Measurements from ENCODE around the gene RTL1. TPM values are rescaled to one million over a fixed set of nuclear protein-coding genes. Genes with fewer than 3 reads are reported as not detected.

The RTL1 gene
- total and polyA plus RNA-seq, 2 donors (not counting 1 experiment from before 2014, with no cell fraction given) = not detected

GRCh38 chr14:100838493-100839314 lies 64.8 kb downstream of the RTL1 start:
- Histone ChIP-seq H3K9me3 (ENCODE audit: control insufficient read depth, insufficient read depth, low read depth, low read length) (no peaks in the 10 kb centered on the region), H3K4me1 (ENCODE audit: control insufficient read depth, extremely low read depth, insufficient read depth, low read length) (peaks cover 3% of the 10 kb centered on the region), H3K4me2 (ENCODE audit: extremely low read depth, insufficient read depth, low read length) (no peak overlapping the region), H3K27me3 (ENCODE audit: control insufficient read depth, insufficient read depth, low read length) (no peaks in the 10 kb centered on the region), H4K20me1 (ENCODE audit: control insufficient read depth, extremely low read depth, insufficient read depth, low read length) (no peaks in the 10 kb centered on the region), H3K79me2 (ENCODE audit: control insufficient read depth, insufficient read depth, low read length) (no peaks in the 10 kb centered on the region), H3K36me3 (ENCODE audit: control insufficient read depth, insufficient read depth, low read length) (peaks cover 20% of the 10 kb centered on the region), H3K9ac (ENCODE audit: insufficient read depth, low read length) (no peak overlapping the region), H3K4me3 (replicated peaks in 1 of 4; ENCODE audit: control extremely low read depth in 1 of 4, insufficient read depth in 1 of 4, low read depth in 3 of 4, low read length in 4 of 4) (no peak overlapping the region), H3K27ac (ENCODE audit: insufficient read depth, low read length) (no peak overlapping the region), H2AFZ (ENCODE audit: low read length) (no peak overlapping the region)
- peak; percentile 18 to 48 for DNase-seq (ENCODE audit: low read depth in 2 of 2)
- TF ChIP-seq CTCF (conservative IDR thresholded peaks at IDR 0.05 in 1 of 2, IDR thresholded peaks at IDR 0.05 in 1 of 2; ENCODE audit: low read depth in 1 of 2, low read length in 2 of 2) (no peak), EZH2 (IDR thresholded peaks at IDR 0.05; ENCODE audit: low read length, missing control alignments) (no peak)

GRCh38 chr14:100837805-100838350 lies 65.6 kb downstream of the RTL1 start:
- Histone ChIP-seq H3K4me1 (ENCODE audit: control insufficient read depth, extremely low read depth, insufficient read depth, low read length) (no peaks in the 10 kb centered on the region), H3K4me2 (ENCODE audit: extremely low read depth, insufficient read depth, low read length) (no peak overlapping the region), H2AFZ (ENCODE audit: low read length) (no peak overlapping the region), H3K9ac (ENCODE audit: insufficient read depth, low read length) (no peak overlapping the region), H3K4me3 (replicated peaks in 1 of 4; ENCODE audit: control extremely low read depth in 1 of 4, insufficient read depth in 1 of 4, low read depth in 3 of 4, low read length in 4 of 4) (no peak overlapping the region), H3K27ac (ENCODE audit: insufficient read depth, low read length) (no peak overlapping the region), H3K27me3 (ENCODE audit: control insufficient read depth, insufficient read depth, low read length) (no peaks in the 10 kb centered on the region), H4K20me1 (ENCODE audit: control insufficient read depth, extremely low read depth, insufficient read depth, low read length) (no peaks in the 10 kb centered on the region), H3K9me3 (ENCODE audit: control insufficient read depth, insufficient read depth, low read depth, low read length) (no peaks in the 10 kb centered on the region), H3K79me2 (ENCODE audit: control insufficient read depth, insufficient read depth, low read length) (no peaks in the 10 kb centered on the region), H3K36me3 (ENCODE audit: control insufficient read depth, insufficient read depth, low read length) (peaks cover 16% of the 10 kb centered on the region)
- DNase-seq (ENCODE audit: low read depth in 2 of 2) = no peak
- TF ChIP-seq EZH2 (IDR thresholded peaks at IDR 0.05; ENCODE audit: low read length, missing control alignments) (no peak), CTCF (conservative IDR thresholded peaks at IDR 0.05 in 1 of 2, IDR thresholded peaks at IDR 0.05 in 1 of 2; ENCODE audit: low read depth in 1 of 2, low read length in 2 of 2) (no peak)

- H3K27ac ChIP-seq (ENCODE audit: insufficient read depth, low read length) = no peak overlapping the region
- no peaks in the 10 kb centered on the region for H3K79me2 ChIP-seq (ENCODE audit: control insufficient read depth, insufficient read depth, low read length)
- no peak overlapping the region for H2AFZ ChIP-seq (ENCODE audit: low read length)
- no peaks in the 10 kb centered on the region for H4K20me1 ChIP-seq (ENCODE audit: control insufficient read depth, extremely low read depth, insufficient read depth, low read length)
- no peak for DNase-seq (ENCODE audit: low read depth in 2 of 2)
- no peak overlapping the region for H3K9ac ChIP-seq (ENCODE audit: insufficient read depth, low read length)
- TF ChIP-seq CTCF (conservative IDR thresholded peaks at IDR 0.05 in 1 of 2, IDR thresholded peaks at IDR 0.05 in 1 of 2; ENCODE audit: low read depth in 1 of 2, low read length in 2 of 2) (no peak), EZH2 (IDR thresholded peaks at IDR 0.05; ENCODE audit: low read length, missing control alignments) (no peak)
- H3K4me3 ChIP-seq (replicated peaks in 1 of 4; ENCODE audit: control extremely low read depth in 1 of 4, insufficient read depth in 1 of 4, low read depth in 3 of 4, low read length in 4 of 4) = no peak overlapping the region
- H3K4me1 ChIP-seq (ENCODE audit: control insufficient read depth, extremely low read depth, insufficient read depth, low read length) = no peaks in the 10 kb centered on the region
- H3K36me3 ChIP-seq (ENCODE audit: control insufficient read depth, insufficient read depth, low read length) = peaks cover 20% of the 10 kb centered on the region
- no peaks in the 10 kb centered on the region for H3K9me3 ChIP-seq (ENCODE audit: control insufficient read depth, insufficient read depth, low read depth, low read length)
- H3K4me2 ChIP-seq (ENCODE audit: extremely low read depth, insufficient read depth, low read length) = no peak overlapping the region
- H3K27me3 ChIP-seq (ENCODE audit: control insufficient read depth, insufficient read depth, low read length) = no peaks in the 10 kb centered on the region
Observed at GRCh38 chr14:100836941-100837804, 66.3 kb downstream of the RTL1 start.

Data from fibroblast of lung (primary cell).